Testis (tissue), 2 donors: ENCODE measurements around the gene RPTOR.

Experiments used
- CTCF ChIP-seq, 3 experiments: fragments of 450-650 bp in 2 of 3; fragments of 200-600 bp in 1 of 3; sonication (generic) in 1 of 3; IDR thresholded peaks; one replicate each; pipeline ENCODE4 v1.5.1; 2016 to 2019; ENCODE audit warnings: antibody characterized with exemption in 3 of 3, mild to moderate bottlenecking in 2 of 3, moderate library complexity in 1 of 3
- POLR2A ChIP-seq: fragments of 450-650 bp; IDR thresholded peaks from one replicate; pipeline ENCODE4 v1.6.1; 2017; ENCODE audit warnings: antibody characterized with exemption, mild to moderate bottlenecking, moderate library complexity

DNA sequence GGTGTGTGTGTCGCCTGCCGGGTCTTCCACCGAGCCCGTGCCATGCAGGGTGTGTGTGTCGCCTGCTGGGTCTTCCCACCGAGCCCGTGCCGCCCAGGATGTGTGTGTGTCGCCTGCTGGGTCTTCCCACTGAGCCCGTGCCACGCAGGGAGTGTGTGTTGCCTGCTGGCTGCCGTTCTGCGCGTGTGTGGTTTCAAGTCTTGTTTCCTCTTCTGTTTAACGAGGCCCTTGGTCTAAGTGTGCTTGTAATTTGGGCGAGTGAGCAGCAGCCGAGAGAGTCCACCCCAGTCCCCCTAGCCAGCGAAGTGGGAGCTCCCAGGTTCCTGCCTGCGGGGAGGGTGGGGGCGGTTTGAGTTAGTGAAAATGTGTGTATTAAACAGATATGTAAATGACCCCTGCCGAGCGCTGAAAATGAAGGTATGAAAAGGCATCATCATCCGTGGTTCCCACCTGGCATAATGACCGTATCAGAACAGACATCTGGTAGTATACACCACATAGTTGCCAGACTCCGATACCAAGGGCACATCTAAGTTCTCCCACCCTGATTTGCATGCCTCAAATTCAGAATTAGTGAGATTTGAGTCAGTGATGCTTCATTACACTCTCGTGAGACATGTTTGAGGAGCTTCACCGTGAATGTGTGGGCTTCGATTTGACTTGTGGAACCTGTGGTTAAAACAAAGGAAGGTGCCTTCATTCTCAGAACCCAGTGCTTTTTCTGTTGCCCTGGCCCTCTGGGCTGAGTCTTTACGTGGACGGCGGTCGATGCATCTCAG is 332.5 kb downstream of the RPTOR start:
- TF ChIP-seq CTCF (IDR thresholded peaks at IDR 0.05) = no peak
- TF ChIP-seq POLR2A = no peak
